ENCODE data around the gene NOTCH2.
"Not testable (repeated sequence)": the region's sequence is repeated elsewhere in the genome, so short reads cannot be mapped to it uniquely, and the experiment has no call there.

DNA sequence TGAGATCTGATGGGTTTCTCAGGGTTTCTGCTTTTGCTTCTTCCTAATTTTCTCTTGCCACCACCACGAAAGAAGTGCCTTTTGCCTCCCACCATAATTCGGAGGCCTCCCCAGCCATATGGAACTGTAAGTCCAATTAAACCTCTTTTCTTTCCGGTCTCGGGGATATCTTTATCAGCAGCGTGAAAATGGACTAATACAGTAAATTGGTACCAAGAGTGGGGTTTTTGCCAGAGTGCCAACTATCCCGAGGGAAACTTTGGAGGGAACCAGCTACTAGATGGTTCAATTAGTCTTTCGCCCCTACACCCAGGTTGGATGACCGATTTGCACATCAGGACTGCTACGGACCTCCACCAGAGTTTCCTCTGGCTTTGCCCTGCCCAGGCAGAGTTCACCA is 68.4 kb downstream of the NOTCH2 start:
- TF ChIP-seq POLR2A, POLR2AphosphoS5 (IDR thresholded peaks at IDR 0.05): not testable (repeated sequence)
